Measurements from ENCODE around the gene DENND1B.
"Not testable (repeated sequence)": the region's sequence is repeated elsewhere in the genome, so short reads cannot be mapped to it uniquely, and the experiment has no call there.

Gene DENND1B

GRCh38 chr1:197744979-197745378, 30.3 kb downstream of the DENND1B start:
- DNase-seq (ENCODE audit: low spot score) = no peak

GRCh38 chr1:197743578-197743977, 31.7 kb downstream of the DENND1B start:
- DNase-seq (ENCODE audit: low spot score) = no peak

GRCh38 chr1:197740992-197741391, 34.3 kb downstream of the DENND1B start:
- no peak for DNase-seq (ENCODE audit: low spot score)

- DNase-seq (ENCODE audit: low spot score) = peak; percentile 8
Observed at GRCh38 chr1:197738927-197739326, 36.4 kb downstream of the DENND1B start.

GRCh38 chr1:197737916-197738315, 37.4 kb downstream of the DENND1B start:
- no peak for DNase-seq (ENCODE audit: low spot score)

- DNase-seq (ENCODE audit: low spot score) = no peak
Observed at GRCh38 chr1:197736685-197737084, 38.6 kb downstream of the DENND1B start.

- DNase-seq (ENCODE audit: low spot score) = no peak
Observed at GRCh38 chr1:197735461-197735860, 39.8 kb downstream of the DENND1B start.

- DNase-seq (ENCODE audit: low spot score) = no peak
Observed at GRCh38 chr1:197733324-197733723, 42.0 kb downstream of the DENND1B start.

GRCh38 chr1:197732187-197732586, 43.1 kb downstream of the DENND1B start:
- no peak for DNase-seq (ENCODE audit: low spot score)

GRCh38 chr1:197731449-197731848, 43.8 kb downstream of the DENND1B start:
- no peak for DNase-seq (ENCODE audit: low spot score)

- DNase-seq (ENCODE audit: low spot score) = no peak
Observed at GRCh38 chr1:197725976-197726375, 49.3 kb downstream of the DENND1B start.

GRCh38 chr1:197725044-197725443, 50.2 kb downstream of the DENND1B start:
- no peak for DNase-seq (ENCODE audit: low spot score)

GRCh38 chr1:197715806-197716205, 59.5 kb downstream of the DENND1B start:
- no peak for DNase-seq (ENCODE audit: low spot score)

- no peak for DNase-seq (ENCODE audit: low spot score)
Observed at GRCh38 chr1:197706601-197707000, 68.7 kb downstream of the DENND1B start.

- DNase-seq (ENCODE audit: low spot score) = no peak
Observed at GRCh38 chr1:197705941-197706340, 69.3 kb downstream of the DENND1B start.

GRCh38 chr1:197700688-197701087, 74.6 kb downstream of the DENND1B start:
- DNase-seq (ENCODE audit: low spot score) = not testable (repeated sequence)

- DNase-seq (ENCODE audit: low spot score) = no peak
Observed at GRCh38 chr1:197696372-197696771, 78.9 kb downstream of the DENND1B start.

- no peak for DNase-seq (ENCODE audit: low spot score)
Observed at GRCh38 chr1:197695961-197696360, 79.3 kb downstream of the DENND1B start.

- DNase-seq (ENCODE audit: low spot score) = no peak
Observed at GRCh38 chr1:197692965-197693364, 82.3 kb downstream of the DENND1B start.

- no peak for DNase-seq (ENCODE audit: low spot score)
Observed at GRCh38 chr1:197691816-197692215, 83.5 kb downstream of the DENND1B start.

GRCh38 chr1:197690074-197690473, 85.2 kb downstream of the DENND1B start:
- DNase-seq (ENCODE audit: low spot score) = no peak

GRCh38 chr1:197688233-197688632, 87.0 kb downstream of the DENND1B start:
- no peak for DNase-seq (ENCODE audit: low spot score)

- no peak for DNase-seq (ENCODE audit: low spot score)
Observed at GRCh38 chr1:197686702-197687355, 88.5 kb downstream of the DENND1B start.

- DNase-seq (ENCODE audit: low spot score) = no peak
Observed at GRCh38 chr1:197686231-197686630, 89.0 kb downstream of the DENND1B start.
